Urothelium cell line (cell line): ENCODE data around the gene PIK3C2B.
"Not testable (repeated sequence)": the region's sequence is repeated elsewhere in the genome, so short reads cannot be mapped to it uniquely, and the experiment has no call there.

Experiments used
- DNase-seq: peaks from one replicate; pipeline ENCODE4 v3.0.0; 2011; ENCODE audit warnings: low spot score, mixed read lengths
- FAIRE-seq: peaks from 2 replicates; lab custom pipeline; 2011; peaks lifted over from hg19 to GRCh38; lab: Jason Lieb, UNC

Gene PIK3C2B, protein sequence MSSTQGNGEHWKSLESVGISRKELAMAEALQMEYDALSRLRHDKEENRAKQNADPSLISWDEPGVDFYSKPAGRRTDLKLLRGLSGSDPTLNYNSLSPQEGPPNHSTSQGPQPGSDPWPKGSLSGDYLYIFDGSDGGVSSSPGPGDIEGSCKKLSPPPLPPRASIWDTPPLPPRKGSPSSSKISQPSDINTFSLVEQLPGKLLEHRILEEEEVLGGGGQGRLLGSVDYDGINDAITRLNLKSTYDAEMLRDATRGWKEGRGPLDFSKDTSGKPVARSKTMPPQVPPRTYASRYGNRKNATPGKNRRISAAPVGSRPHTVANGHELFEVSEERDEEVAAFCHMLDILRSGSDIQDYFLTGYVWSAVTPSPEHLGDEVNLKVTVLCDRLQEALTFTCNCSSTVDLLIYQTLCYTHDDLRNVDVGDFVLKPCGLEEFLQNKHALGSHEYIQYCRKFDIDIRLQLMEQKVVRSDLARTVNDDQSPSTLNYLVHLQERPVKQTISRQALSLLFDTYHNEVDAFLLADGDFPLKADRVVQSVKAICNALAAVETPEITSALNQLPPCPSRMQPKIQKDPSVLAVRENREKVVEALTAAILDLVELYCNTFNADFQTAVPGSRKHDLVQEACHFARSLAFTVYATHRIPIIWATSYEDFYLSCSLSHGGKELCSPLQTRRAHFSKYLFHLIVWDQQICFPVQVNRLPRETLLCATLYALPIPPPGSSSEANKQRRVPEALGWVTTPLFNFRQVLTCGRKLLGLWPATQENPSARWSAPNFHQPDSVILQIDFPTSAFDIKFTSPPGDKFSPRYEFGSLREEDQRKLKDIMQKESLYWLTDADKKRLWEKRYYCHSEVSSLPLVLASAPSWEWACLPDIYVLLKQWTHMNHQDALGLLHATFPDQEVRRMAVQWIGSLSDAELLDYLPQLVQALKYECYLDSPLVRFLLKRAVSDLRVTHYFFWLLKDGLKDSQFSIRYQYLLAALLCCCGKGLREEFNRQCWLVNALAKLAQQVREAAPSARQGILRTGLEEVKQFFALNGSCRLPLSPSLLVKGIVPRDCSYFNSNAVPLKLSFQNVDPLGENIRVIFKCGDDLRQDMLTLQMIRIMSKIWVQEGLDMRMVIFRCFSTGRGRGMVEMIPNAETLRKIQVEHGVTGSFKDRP (N-terminal part only)

DNA sequence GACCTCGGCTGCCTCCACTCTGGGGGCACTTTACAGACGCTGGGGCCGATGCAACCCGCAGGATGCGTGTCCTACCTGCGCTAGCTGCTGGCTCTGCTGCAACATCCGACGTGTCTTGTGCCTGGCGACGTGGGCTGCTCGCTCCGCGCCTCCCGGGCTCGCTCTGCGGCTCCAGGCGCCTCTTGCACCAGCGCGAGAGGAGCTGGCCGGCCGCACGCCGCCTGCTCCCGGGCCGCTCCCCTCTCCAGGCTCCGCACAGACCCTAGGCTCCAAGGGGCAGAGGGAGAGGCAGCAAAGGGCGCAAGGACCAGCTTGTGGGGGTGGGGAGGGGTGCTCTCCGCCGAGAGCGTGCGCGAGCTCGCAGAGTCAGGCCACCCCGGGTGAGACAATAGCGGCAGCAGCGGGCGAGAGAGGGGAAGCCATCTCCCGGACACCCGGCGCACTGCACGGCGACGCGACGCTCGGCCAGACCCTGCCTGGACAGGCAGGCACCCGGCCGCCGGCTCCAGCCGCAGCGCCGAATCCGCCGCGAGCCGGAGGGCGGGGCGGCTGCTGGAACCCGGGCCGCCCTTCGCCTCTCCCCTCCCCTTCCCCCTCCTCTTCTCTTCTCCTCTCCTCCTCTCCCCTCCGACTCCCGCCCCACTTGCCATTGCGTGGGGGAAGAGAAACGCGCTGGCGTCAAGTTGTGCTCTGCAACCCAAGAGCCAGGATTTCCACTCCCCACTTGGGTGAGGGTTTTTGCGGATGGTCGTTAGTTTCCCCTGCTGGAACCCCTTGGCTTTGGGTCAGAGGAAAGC lies at the start of gene PIK3C2B:
Gene PIK3C2B, minus strand, starts transcription at position 525 of the 797 bp plus-strand sequence. CDS start 25,003 bp downstream, outside the sequence.
- FAIRE-seq (peak; percentile 46), DNase-seq (peak; percentile 93)

DNA sequence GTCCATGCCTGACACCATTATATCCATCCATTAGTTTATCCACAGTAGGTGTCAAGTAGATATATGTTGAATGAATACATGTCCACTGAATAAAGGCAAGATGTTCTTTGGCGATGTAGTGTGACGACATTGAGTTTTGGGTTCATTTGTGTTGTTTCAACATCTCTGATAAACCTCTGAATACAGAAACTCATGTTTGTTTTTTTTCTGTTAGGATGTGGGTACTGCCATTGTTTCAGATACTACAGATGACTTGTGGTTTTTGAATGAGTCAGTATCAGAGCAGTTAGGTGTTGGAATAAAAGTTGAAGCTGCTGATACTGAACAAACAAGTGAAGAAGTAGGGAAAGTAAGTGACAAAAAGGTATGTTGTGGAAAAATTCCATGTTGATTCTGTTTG lies 49.7 kb upstream of the PIK3C2B start:
- FAIRE-seq (peak; percentile 53), DNase-seq (peak; percentile 18)

DNA sequence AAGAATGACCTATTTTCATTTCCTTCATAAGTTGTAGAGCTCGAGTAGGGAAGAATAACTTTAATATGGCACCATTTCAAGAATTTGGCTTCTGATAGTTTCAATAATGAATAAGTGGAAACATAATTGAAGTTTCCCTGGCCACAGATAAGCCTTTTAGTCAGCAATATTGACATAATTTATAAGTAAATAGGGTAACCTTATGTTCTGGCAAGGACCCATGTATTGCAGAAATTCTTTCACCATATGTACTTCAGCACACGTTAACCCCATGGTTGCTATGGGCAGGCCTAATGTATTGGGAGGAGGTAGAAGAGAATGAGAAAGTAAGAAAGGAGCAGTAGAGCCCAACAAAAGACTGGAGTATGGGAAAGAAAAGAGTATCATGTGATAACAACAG lies 47.0 kb upstream of the PIK3C2B start:
- DNase-seq (no peak), FAIRE-seq (no peak)

DNA sequence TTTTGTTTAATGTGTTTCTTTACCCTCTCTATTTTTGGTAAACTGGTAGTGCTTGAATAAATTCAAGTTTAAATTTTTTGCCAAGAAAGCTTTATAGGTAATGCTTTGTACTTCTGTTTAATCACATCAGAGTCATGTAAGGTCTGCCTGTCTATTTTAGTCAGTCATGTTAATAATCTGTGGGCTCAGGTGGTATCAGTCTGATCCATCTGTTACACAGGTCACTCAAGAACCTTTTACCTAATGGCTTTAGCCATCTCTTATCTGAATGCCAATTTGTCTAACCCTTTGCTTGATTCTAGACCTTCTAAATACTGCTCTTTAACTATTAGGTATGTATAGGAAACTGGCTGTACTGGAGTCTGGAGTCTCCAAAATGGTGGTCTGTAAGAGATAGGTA lies 38.2 kb upstream of the PIK3C2B start:
- FAIRE-seq (no peak), DNase-seq (no peak)

DNA sequence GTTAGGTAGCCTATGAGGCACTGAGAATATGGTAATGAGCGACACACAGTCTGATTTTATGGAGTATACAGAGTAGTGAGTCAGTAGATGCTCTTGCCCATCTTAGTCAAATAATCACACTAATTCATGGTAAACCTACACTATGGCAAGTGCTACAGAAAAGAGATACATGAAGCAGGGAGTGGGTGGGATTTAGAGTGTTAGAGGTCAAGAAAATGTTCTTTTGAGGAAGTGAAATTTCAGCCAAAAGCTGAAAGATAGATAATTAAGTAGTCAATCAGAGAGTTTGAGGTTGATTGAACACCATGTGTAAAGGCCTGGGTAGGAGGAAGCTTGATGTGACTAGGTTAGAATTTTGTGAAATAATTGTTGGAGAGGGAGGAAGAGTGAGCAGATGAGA lies 36.3 kb upstream of the PIK3C2B start:
- DNase-seq (no peak), FAIRE-seq (no peak)

DNA sequence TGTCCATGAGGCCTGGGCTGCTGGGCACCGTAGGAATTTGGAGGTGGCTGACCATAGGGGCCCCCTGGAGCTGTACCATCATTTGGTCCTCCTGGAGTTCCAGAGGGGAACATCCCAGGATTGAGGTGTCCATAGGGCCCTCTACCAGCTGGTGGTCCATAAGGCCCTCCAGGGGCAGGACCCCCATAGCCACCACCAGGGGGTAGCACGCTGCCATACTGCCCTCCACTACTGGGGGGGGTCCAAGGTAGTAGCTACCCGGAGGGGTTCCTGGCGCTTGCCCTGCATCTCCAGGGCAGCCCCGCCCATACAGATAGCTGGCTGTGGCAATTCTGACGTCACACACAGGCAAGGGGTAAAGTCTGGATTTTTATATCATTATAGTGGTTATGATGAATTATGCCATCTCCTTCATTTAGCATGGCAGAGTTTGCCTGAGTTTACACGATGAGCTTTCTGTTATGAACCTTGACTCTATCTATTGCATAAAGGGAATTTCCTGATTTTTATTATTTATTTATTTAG lies 34.8 kb upstream of the PIK3C2B start:
- FAIRE-seq, result no peak
- no peak for DNase-seq

DNA sequence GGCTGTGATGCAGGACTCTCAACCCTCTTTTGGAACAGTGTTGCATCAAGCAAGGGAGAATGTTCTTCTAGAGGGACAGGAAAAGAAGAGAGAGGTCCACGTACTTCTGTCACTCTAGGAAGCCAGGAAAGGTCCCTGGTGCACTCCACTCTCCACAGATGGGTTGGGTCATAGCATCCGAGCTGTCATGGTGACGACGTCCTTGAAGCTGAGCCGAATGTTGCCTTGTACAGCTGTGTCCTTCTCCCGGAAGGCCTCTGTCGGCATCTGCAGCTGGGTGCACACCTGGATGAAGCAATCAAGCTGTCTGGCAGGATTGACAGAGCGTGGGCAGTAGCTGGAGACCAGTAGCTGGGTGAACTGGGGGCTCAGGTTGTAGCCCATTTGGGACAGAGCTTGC lies 34.1 kb upstream of the PIK3C2B start:
- no peak for DNase-seq

DNA sequence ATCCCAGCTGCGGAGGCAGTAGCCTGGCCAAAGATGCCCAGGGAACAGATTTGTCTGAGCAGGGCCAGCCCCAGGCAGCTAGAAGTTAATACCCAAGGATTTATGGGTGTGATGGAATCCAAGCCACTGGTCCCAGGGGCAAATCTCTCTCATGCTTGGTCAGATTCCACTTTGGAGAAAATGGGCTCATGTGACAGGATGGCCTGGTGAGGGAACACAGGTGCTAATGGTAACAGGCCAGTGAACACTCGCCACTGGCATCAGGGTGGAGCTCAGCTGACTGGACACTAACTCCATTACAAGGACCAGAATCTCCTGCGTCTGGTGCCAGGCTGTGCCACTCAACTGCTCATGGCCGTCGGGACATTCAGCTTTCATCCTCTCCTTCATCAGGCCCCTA lies 33.6 kb upstream of the PIK3C2B start:
- no peak for FAIRE-seq

More for the DNA sequence above, 34.1 kb upstream of the PIK3C2B start:
- FAIRE-seq, result no peak

DNA sequence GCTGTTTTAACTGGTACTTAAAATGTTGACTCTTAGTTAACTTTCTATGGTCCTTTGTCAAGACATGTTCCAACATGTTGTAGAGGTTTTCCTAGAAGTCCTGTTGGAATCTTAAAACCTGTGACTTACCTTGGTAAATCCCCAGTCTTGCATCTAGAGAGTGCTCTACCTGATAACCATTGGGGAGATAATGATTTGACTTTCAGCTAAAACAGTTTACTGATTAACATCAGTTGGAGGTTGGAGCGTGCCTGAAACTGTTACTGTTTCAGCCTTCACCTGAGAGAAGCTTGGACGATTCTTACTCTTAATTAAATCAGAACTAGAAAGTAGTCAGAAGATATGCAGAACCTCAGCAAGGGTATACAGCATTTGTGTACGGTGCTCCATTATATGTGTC lies 30.4 kb upstream of the PIK3C2B start:
- FAIRE-seq (no peak), DNase-seq (no peak)

More for the DNA sequence above, 33.6 kb upstream of the PIK3C2B start:
- no peak for DNase-seq

DNA sequence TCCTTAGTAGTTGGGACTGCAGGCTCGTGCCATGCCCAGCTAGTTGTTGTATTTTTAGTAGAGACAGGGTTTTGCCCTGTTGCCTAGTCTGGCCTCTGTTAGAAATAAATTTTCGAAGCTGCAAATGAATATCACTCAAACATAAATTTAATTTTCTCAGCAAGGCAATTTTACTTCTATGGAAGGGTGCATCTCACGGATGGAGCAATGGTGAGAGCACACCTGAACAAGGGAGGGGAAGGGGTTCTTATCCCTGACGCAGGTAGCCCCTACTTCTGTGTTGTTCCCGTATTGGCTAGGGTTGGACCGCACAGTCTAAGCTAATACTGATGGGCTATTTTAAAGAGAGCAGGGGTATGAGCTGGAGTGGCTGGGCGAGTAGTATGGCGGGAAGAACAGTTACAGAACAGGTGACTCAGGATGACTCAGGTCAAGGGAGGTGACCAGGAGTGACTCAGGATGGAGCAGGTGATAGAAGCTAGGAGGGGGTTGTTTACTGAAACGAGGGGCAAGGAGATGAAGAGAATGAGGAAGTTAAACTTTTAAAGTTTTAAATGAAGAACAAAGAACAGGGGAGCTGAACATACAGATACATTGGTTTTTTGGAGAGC lies 29.1 kb upstream of the PIK3C2B start:
- DNase-seq (no peak), FAIRE-seq (no peak)

DNA sequence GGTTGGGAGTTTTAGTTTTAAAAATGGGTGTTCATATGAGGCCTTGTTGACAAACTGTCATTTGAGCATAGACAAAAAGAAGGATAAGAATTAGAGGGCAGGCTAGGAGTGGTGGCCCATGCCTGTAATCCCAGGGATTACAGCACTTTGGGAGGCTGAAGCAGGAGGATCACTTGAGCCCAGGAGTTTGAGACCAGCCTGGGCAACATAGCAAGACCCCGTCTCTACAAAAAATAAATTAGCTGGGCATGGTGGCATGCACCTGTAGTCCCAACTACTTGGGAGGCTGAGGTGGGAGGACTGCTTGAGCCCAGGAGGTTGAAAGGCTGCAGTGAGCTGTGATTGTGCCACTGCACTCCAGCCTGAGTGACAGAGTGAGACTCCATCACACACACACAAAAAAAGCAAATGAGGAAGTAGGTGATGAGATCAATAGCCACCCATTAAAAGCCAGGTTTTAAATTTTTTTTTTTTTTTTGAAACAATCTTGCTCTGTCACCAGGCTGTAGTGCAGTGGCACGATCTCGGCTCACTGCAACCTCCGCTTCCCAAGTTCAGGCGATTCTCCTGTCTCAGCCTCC lies 27.4 kb upstream of the PIK3C2B start:
- not testable (repeated sequence) for FAIRE-seq, DNase-seq

DNA sequence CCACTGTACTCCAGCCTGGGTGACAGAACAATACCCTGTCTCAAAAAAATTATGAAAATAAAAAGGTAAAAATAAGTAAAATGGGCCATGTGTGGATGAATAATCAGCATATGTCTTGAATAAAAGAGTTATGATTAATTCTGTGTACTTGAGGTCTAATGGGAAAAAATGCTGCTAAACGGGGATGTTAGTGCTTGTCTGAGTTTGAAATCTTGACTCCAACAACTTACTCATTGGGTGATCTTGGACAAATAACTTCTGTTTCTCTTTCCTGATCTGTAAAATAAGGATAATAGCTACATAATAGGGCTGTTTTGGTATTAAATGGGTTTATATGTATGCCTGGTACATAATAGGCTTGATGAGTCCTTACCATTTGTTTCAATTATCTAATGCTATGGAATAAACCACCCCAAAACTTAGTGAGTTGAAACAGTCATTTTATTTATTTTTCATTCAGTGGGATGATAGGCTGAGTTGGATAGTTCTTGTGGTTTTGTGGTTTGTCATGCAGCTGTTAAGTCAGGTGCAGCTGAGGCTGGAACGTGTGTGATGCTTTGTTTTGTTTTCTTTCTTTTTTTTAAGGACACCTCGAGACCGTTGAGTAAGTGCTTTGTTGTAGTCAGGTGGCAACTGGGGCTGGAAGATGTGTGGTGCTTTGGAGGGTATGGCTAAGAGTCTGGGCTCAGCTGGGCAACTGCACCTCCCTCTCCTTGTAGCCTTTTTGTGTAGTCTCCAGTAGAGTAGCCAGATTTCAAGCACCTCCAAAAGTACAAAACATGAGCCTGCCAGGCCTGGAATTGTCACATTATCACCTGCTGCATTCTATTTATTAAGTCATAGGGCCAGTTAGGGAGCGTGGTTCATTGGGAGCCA lies 26.5 kb upstream of the PIK3C2B start:
- no peak for FAIRE-seq

DNA sequence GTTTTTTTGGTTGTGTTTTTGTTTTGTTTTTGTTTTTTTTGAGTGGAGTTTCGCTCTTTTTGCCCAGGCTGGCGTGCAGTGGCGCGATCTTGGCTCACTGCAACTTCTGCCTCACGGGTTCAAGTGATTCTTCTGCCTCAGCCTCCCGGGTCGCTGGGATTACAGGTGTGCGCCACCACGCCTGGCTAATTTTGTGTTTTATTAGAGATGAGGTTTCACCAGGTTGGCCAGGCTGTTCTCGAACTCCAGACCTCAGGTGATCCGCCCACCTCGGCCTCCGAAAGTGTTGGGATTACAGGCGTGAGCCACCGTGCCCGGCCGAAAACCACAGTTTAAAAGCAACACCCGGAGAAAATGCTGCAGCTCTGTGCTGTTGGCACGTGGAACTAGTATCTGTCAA lies 22.8 kb upstream of the PIK3C2B start:
- DNase-seq, FAIRE-seq: not testable (repeated sequence)

More for the DNA sequence above, 26.5 kb upstream of the PIK3C2B start:
- DNase-seq, result peak; percentile 66

DNA sequence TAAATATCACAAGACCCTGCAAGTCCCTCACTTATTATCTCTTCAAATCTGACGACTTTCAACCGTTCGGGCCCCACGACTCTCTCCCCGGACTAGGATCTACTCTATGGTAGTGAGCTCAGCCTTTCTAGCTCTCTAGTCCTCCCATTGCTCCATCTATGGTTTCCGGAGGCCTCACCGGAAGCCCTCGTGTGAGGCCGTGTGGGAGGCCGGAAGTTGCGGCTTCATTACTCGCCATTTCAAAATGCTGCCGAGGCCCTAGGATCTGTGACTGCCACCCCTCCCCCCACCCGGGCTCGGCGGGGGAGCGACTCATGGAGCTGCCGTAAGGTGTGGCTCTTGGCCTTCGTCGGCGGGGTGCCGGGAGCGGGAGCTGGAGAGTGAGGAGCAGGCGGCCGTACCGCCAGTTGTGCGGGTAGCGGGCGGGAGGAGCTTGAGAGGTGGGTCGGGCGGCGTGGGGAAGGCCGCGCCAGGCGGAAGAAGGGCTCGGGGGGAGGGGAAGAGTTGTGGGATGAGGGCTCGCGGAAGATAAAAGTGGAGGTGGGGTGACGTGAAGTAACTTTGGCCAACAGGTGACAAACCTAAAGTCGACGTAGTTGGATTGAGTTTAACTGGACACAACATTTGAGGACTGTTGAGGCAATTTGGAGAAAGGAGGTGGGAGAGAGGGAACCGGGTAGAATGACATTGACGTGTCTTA lies 21.7 kb upstream of the PIK3C2B start, which contains the start of gene MDM4:
Gene MDM4, plus strand, starts transcription at position 227 of the 700 bp plus-strand sequence. CDS start 9,113 bp downstream, outside the sequence.
- DNase-seq, result peak; percentile 93
- FAIRE-seq, result no peak

DNA sequence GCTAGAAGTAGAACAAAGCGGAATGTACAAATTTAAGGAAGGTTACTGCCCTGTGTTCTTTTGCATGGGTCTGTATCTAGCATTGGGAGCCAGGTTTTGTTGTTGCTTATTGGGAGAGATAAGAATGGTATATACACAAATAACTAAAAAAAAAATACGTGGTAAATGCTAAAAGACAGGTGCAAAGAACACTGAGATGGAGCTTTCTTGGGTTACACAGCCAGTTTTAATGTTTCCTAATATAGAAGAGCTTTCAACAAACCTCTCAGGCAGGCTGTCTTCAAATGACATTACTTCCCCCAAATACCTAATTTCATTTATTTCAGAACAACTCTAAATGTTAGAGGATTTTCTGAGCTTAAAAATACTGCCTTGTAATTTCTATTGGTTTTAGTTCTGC lies 20.2 kb upstream of the PIK3C2B start:
- FAIRE-seq (no peak), DNase-seq (no peak)

DNA sequence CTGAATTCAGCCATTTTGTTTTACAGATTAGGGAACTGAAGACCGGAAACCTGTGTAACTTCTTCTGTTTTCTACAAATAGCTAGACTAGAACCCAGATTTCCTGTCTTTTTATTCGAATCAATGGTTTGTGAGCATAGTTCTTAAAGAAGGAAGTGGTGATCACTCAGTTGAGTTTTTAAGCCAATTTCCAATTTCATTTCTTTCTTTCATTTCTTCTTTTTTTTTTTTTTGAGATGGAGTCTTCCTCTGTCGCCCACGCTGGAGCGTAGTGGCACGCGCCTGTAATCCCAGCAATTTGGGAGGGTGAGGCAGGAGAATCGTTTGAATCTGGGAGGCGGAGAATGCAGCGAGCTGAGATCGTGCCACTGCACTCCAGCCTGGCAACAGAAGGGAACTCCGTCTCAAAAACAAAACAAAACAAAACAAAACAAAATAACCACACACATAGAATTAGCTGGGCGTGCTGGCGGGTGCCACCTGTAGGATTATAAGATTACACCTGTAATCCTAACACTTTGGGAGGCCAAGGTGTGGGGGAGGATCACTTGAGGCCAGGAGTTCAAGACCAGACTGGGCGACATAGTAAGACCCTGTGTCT lies 18.6 kb upstream of the PIK3C2B start:
- no peak for FAIRE-seq
- no peak for DNase-seq

DNA sequence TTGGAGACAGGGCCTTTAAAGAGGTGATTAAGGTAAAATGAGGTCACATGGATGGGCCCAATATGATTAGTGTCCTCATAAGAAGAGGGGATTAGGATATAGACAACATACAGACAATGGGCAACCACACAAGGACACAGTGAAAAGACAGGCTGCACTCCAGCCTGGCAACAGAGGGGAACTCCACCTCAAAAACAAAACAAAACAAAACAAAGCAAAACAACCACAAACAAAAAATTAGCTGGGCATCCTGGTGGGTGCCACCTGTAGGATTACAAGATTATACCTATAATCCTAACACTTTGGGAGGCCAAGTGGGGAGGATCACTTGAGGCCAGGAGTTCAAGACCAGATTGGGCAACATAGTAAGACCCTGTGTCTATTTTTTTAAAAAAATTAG lies 16.8 kb upstream of the PIK3C2B start:
- FAIRE-seq, result no peak
- no peak for DNase-seq
